Endothelial cell of umbilical vein (primary cell): ENCODE results near the gene NAA11.

Experiments
- CTCF ChIP-seq, 2 donors: IDR thresholded peaks; 1 replicate in 1 of 2; 2 replicates in 1 of 2; pipeline ENCODE4 v1.5.1; 2011; ENCODE audit warnings: low read length in 2 of 2, mild to moderate bottlenecking in 2 of 2, moderate library complexity in 2 of 2, control low read depth in 1 of 2, inconsistent platforms in 1 of 2, low read depth in 1 of 2; ENCODE audit not compliant: insufficient read depth in 1 of 2; ENCODE audit errors: extremely low read depth in 1 of 2
- EZH2 ChIP-seq: IDR thresholded peaks from 2 replicates; pipeline ENCODE4 v1.6.1; 2012; ENCODE audit warnings: borderline replicate concordance, low read depth, mild to moderate bottlenecking, moderate library complexity, low read length, inconsistent platforms; ENCODE audit not compliant: severe bottlenecking
- FOS ChIP-seq: IDR thresholded peaks from 2 replicates; pipeline ENCODE4 v1.6.1; 2011; ENCODE audit warnings: mild to moderate bottlenecking, low read length, moderate library complexity, borderline replicate concordance; ENCODE audit not compliant: insufficient read depth
- GATA2 ChIP-seq: IDR thresholded peaks from 2 replicates; pipeline ENCODE4 v1.7.0; 2011; ENCODE audit warnings: low read depth, mild to moderate bottlenecking, moderate library complexity, mixed read lengths, low read length; ENCODE audit not compliant: insufficient read length, insufficient read depth
- JUN ChIP-seq: IDR thresholded peaks from 2 replicates; pipeline ENCODE4 v1.6.1; 2011; ENCODE audit warnings: borderline replicate concordance, low read depth; ENCODE audit not compliant: insufficient read length, insufficient read depth
- MAX ChIP-seq: IDR thresholded peaks from 2 replicates; pipeline ENCODE4 v1.6.1; 2011; ENCODE audit not compliant: insufficient read depth, insufficient read length
- POLR2A ChIP-seq: IDR thresholded peaks from 2 replicates; pipeline ENCODE4 v1.6.1; 2012; ENCODE audit warnings: low read depth, mild to moderate bottlenecking, control low read depth, low read length
- POLR2AphosphoS5 ChIP-seq: IDR thresholded peaks from 2 replicates; pipeline ENCODE4 v1.6.1; 2012; ENCODE audit warnings: low read depth, mild to moderate bottlenecking, control low read depth, low read length, moderate library complexity; ENCODE audit not compliant: insufficient read depth

GRCh38 chr4:79308971-79309370 lies 16.9 kb downstream of the NAA11 start:
- no peak for TF ChIP-seq CTCF (IDR thresholded peaks at IDR 0.05; ENCODE audit: extremely low read depth in 1 of 2, insufficient read depth in 1 of 2, low read depth in 1 of 2, low read length in 2 of 2)
- TF ChIP-seq EZH2: no peak
- TF ChIP-seq POLR2AphosphoS5: no peak
- no peak for TF ChIP-seq JUN
- no peak for TF ChIP-seq POLR2A
- no peak for TF ChIP-seq MAX
- no peak for TF ChIP-seq GATA2
- TF ChIP-seq FOS: no peak
